Smooth muscle cell of the coronary artery (primary cell): ENCODE measurements around the gene FXYD2. TPM values are rescaled to one million over a fixed set of nuclear protein-coding genes. Genes with fewer than 3 reads are reported as not detected.

Experiments used
- total RNA-seq: library from RNA; depleted of rRNA; stranded (reverse); fragments of >200 nt; gene quantifications from 2 replicates; pipeline ENCODE4 v1.2.3, GENCODE V29; 2014; ENCODE audit warnings: low replicate concordance

Gene FXYD2
- not detected in 2 replicates for total RNA-seq

GRCh38 chr11:117824571-117825537 lies at the start of gene FXYD2:
Gene FXYD2, minus strand, starts transcription at chr11:117824744. Its CDS starts 66 bp downstream, at chr11:117824678.

GRCh38 chr11:117796872-117797529 lies 27.5 kb downstream of the FXYD2 start, which contains the start of gene DSCAML1:
Gene DSCAML1, minus strand, starts transcription at chr11:117797216. Its CDS starts 137 bp downstream, at chr11:117797079.

Other genes starting within 250 kb of the FXYD2 start
- not detected in 2 replicates for gene DSCAML1, start 27.5 kb downstream of the FXYD2 start, total RNA-seq
- gene FXYD6, start 51.9 kb upstream of the FXYD2 start, total RNA-seq: not detected in 2 replicates
- gene TMPRSS13, start 104.7 kb upstream of the FXYD2 start, total RNA-seq: not detected in 2 replicates
- 0.08 TPM in 1 of 2 replicates, not detected in the other for gene IL10RA, start 161.7 kb upstream of the FXYD2 start, total RNA-seq